ENCODE results near the gene CREBRF. TPM values are rescaled to one million over a fixed set of nuclear protein-coding genes. Genes with fewer than 3 reads are reported as not detected.

CREBRF gene
- polyA plus RNA-seq, 2 of the 4 experiments (the other 2 are of a cell fraction): 1.8 to 7.2 TPM

DNA sequence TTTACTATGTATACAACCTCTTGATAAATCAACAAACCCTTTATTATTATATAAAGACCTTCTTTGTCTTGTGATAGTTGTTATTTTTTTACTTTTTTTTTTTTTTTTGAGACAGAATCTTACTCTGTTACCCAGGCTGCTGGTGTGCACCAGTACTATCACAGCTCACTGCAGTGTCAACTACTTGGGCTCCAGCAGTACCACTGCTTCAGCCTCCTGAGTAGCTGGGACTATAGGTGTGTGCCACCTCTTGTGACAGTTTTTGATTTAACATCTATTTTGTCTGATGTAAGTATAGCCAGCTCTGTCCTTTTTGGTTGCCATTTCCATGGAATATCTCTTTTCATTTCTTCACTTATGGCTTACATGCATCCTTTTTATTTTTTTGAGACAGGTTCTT, 42.6 kb downstream of the CREBRF start:
- FAIRE-seq (no peak), DNase-seq (ENCODE audit: low read depth in 1 of 2, low spot score in 1 of 2) (no peak), ATAC-seq (no peak)
- Histone ChIP-seq H3K4me3 (no peak overlapping the region), H3K27ac (no peak overlapping the region), H3K4me2 (no peak overlapping the region), H3K4me1 (peaks cover 10% of the 10 kb centered on the region), H3K9me3 (peaks cover 16% of the 10 kb centered on the region; the same call in 2 of the 3 replicates)
- TF ChIP-seq SREBF2 (IDR thresholded peaks at IDR 0.05) (no peak), HDAC2 (IDR thresholded peaks at IDR 0.05) (no peak), MYC (IDR thresholded peaks at IDR 0.05; ENCODE audit: borderline replicate concordance, low read length) (no peak)
- TF ChIP-seq, protein P1, sequence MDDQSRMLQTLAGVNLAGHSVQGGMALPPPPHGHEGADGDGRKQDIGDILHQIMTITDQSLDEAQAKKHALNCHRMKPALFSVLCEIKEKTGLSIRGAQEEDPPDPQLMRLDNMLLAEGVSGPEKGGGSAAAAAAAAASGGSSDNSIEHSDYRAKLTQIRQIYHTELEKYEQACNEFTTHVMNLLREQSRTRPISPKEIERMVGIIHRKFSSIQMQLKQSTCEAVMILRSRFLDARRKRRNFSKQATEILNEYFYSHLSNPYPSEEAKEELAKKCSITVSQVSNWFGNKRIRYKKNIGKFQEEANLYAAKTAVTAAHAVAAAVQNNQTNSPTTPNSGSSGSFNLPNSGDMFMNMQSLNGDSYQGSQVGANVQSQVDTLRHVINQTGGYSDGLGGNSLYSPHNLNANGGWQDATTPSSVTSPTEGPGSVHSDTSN (IDR thresholded peaks at IDR 0.05): no peak
- TF ChIP-seq, protein P2, sequence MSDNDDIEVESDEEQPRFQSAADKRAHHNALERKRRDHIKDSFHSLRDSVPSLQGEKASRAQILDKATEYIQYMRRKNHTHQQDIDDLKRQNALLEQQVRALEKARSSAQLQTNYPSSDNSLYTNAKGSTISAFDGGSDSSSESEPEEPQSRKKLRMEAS (IDR thresholded peaks at IDR 0.05): no peak
- TF ChIP-seq, protein P3, sequence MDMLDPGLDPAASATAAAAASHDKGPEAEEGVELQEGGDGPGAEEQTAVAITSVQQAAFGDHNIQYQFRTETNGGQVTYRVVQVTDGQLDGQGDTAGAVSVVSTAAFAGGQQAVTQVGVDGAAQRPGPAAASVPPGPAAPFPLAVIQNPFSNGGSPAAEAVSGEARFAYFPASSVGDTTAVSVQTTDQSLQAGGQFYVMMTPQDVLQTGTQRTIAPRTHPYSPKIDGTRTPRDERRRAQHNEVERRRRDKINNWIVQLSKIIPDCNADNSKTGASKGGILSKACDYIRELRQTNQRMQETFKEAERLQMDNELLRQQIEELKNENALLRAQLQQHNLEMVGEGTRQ (IDR thresholded peaks at IDR 0.05): no peak
- ChIA-PET CTCF (interaction anchor here (1.0 kb wide), 1 partner anchor 30 kb away, joined by 3 read pairs; no protein-coding TSS in a partner anchor), POLR2A (no interaction called here)

DNA sequence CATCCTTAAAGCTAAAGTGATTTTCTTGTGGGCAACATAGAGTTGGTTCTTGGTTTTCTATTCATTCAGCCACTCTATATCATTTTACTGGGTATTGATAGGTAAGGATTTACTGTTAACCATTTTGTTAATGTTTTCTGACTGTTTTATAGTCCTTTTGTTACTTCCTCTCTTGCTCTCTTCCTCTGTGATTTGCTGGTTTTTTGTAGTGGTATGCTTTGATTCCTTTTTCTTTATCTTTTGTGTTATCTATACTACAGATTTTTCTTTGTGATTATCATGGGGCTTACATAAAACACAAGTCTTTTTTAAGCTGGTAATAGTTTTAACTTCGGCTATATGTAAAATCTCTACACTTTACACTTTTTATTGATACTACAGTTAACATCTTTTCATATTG, 43.3 kb downstream of the CREBRF start:
- ChIA-PET POLR2A (no interaction called here), CTCF (no interaction called here)
- FAIRE-seq: no peak
- WGBS (ENCODE audit: missing lambda C conversion rate): 98% methylated on average over 1 of the region's 1 CpG
- Histone ChIP-seq H3K9me3 (peaks cover 16% of the 10 kb centered on the region; the same call in 2 of the 3 replicates), H3K4me1 (peaks cover 3% of the 10 kb centered on the region; the same call in 2 of the 3 replicates), H3K4me2 (no peak overlapping the region), H3K4me3 (no peak overlapping the region), H3K27ac (no peak overlapping the region)
- TF ChIP-seq CEBPB (IDR thresholded peaks at IDR 0.05) (no peak), RARB (CRISPR knock-in tag; IDR thresholded peaks at IDR 0.05) (no peak), MAZ (IDR thresholded peaks at IDR 0.05; ENCODE audit: borderline replicate concordance, low read depth, low read length) (no peak), ZSCAN20 (CRISPR knock-in tag; IDR thresholded peaks at IDR 0.05) (no peak), EP300 (IDR thresholded peaks at IDR 0.05) (no peak), CHD2 (IDR thresholded peaks at IDR 0.05; ENCODE audit: low read length, partially characterized antibody) (no peak)
- TF ChIP-seq, protein P4, sequence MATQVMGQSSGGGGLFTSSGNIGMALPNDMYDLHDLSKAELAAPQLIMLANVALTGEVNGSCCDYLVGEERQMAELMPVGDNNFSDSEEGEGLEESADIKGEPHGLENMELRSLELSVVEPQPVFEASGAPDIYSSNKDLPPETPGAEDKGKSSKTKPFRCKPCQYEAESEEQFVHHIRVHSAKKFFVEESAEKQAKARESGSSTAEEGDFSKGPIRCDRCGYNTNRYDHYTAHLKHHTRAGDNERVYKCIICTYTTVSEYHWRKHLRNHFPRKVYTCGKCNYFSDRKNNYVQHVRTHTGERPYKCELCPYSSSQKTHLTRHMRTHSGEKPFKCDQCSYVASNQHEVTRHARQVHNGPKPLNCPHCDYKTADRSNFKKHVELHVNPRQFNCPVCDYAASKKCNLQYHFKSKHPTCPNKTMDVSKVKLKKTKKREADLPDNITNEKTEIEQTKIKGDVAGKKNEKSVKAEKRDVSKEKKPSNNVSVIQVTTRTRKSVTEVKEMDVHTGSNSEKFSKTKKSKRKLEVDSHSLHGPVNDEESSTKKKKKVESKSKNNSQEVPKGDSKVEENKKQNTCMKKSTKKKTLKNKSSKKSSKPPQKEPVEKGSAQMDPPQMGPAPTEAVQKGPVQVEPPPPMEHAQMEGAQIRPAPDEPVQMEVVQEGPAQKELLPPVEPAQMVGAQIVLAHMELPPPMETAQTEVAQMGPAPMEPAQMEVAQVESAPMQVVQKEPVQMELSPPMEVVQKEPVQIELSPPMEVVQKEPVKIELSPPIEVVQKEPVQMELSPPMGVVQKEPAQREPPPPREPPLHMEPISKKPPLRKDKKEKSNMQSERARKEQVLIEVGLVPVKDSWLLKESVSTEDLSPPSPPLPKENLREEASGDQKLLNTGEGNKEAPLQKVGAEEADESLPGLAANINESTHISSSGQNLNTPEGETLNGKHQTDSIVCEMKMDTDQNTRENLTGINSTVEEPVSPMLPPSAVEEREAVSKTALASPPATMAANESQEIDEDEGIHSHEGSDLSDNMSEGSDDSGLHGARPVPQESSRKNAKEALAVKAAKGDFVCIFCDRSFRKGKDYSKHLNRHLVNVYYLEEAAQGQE (IDR thresholded peaks at IDR 0.05): no peak
- TF ChIP-seq, protein P2 (IDR thresholded peaks at IDR 0.05): no peak
- TF ChIP-seq, protein P3 (IDR thresholded peaks at IDR 0.05): no peak
- ATAC-seq: no peak
- no peak for DNase-seq (ENCODE audit: low read depth in 1 of 2, low spot score in 1 of 2)

DNA sequence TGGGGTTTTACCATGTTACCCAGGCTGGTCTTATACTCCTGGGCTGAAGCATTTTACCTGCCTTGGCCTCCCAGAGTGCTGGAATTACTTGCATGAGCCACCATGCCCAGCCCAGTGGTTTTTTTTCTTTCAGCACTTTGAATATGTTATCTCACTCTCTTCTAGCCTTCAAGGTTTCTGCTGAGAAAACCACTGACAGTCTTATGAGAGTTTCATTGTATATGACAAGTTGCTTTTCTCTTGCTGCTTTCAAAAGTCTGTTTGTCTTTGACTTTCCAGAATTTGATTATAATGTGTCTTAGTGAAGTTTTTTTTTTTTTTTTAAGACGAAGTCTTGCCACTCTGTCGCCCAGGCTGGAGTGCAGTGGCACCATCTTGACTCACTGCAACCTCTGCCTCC, 45.1 kb downstream of the CREBRF start:
- ChIA-PET POLR2A (no interaction called here), CTCF (no interaction called here)
- no peaks in the 10 kb centered on the region for H3K4me1 ChIP-seq
- no peak for TF ChIP-seq HEYL (CRISPR knock-in tag; IDR thresholded peaks at IDR 0.05)
- no peak for TF ChIP-seq EHMT2 (IDR thresholded peaks at IDR 0.05; ENCODE audit: low read depth)
- TF ChIP-seq, protein P5, sequence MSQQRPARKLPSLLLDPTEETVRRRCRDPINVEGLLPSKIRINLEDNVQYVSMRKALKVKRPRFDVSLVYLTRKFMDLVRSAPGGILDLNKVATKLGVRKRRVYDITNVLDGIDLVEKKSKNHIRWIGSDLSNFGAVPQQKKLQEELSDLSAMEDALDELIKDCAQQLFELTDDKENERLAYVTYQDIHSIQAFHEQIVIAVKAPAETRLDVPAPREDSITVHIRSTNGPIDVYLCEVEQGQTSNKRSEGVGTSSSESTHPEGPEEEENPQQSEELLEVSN (IDR thresholded peaks at IDR 0.05; ENCODE audit: borderline replicate concordance, low read depth): no peak
- no peak for TF ChIP-seq SREBF2 (IDR thresholded peaks at IDR 0.05)
- no peak for TF ChIP-seq CEBPB (IDR thresholded peaks at IDR 0.05)
- ATAC-seq (no peak), FAIRE-seq (no peak), DNase-seq (ENCODE audit: low read depth in 1 of 2, low spot score in 1 of 2) (no peak)
- WGBS (ENCODE audit: missing lambda C conversion rate): 65% methylated on average over 2 of the region's 2 CpGs
- no peak overlapping the region for H3K4me2 ChIP-seq
- H3K27ac ChIP-seq: no peak overlapping the region
- H3K9me3 ChIP-seq: peaks cover 16% of the 10 kb centered on the region; the same call in 2 of the 3 replicates
- H3K4me3 ChIP-seq: no peak overlapping the region
